Rectal smooth muscle tissue (tissue), 1 donor: ENCODE results near the gene EGR2.

Experiments
- H3K27ac ChIP-seq: one replicate; pipeline ENCODE4 v1.7.0; 2013; ENCODE audit warnings: low read depth, low read length, inconsistent platforms
- H3K27me3 ChIP-seq: one replicate; pipeline ENCODE4 v1.7.0; 2013; ENCODE audit warnings: low read length; ENCODE audit not compliant: control insufficient read depth, insufficient read depth
- H3K36me3 ChIP-seq: one replicate; pipeline ENCODE4 v1.7.0; 2013; ENCODE audit warnings: low read length; ENCODE audit not compliant: control insufficient read depth, insufficient read depth
- H3K4me1 ChIP-seq: one replicate; pipeline ENCODE4 v1.7.0; 2013; ENCODE audit warnings: low read length; ENCODE audit not compliant: control insufficient read depth, insufficient read depth
- H3K4me3 ChIP-seq: one replicate; pipeline ENCODE4 v1.7.0; 2013; ENCODE audit warnings: low read length
- H3K9ac ChIP-seq: one replicate; pipeline ENCODE4 v1.7.0; 2013; ENCODE audit warnings: low read length

EGR2 gene

DNA sequence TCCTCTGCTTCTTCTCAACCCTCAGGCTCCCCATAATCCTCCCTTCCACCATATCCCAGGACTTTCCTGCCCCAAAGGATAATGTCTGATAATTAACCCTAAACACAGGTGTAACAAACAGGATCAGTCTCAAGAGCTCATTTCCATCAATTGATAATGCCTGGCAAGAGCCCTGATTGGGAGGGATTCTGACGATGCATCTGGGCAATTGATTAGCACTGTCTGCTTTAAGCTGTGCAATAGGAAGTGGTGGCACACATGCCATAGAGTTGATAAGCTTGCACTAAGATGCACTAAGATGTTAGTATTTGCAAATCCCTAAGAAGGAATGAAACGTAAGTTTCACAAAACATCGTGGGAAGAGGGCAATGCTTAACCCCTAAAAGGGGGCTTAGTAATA is 27.4 kb upstream of the EGR2 start:
- no peaks in the 10 kb centered on the region for H3K4me1 ChIP-seq
- no peaks in the 10 kb centered on the region for H3K27me3 ChIP-seq
- no peak overlapping the region for H3K4me3 ChIP-seq
- H3K36me3 ChIP-seq: no peaks in the 10 kb centered on the region
- H3K9ac ChIP-seq: no peak overlapping the region
- no peak overlapping the region for H3K27ac ChIP-seq

DNA sequence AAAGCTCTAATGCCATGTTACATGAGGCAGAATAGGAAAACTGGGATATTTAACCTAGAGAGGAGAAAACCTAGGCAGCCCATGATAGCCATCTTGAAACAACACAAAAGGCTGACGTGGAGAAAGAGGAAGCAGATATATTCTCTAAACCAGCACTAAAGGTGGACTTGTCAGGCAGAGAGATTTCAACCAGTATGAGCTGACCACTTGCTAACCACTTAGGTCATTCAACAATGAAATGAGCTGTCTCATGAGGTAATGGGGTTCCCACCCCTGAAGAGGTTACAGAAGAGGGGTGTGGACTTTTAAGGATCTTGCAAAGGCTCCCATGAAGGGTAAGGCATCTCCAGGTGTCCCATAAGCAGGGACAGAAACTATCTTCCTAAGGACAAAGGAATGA is 26.8 kb upstream of the EGR2 start:
- Histone ChIP-seq H3K27ac (no peak overlapping the region), H3K36me3 (no peaks in the 10 kb centered on the region), H3K4me3 (no peak overlapping the region), H3K4me1 (no peaks in the 10 kb centered on the region), H3K9ac (no peak overlapping the region), H3K27me3 (no peaks in the 10 kb centered on the region)

DNA sequence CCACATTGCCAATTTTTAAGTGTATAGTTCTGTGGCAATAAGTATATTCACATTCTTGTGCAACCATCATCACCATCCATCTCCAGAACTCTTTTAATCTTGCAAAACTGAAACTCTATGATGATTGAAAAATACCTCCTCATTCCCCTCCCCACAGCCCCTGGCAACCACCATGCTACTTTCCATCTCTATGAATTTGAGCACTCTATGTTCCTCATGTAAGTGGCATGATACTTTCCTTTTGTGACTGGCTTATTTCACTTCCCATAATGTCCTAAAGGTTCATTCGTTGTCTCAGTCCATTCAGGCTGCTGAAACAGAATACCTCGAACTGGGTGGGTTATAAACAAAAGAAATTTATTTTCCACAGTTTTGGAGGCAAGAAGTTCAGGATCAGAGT is 23.4 kb upstream of the EGR2 start:
- H3K4me1 ChIP-seq: no peaks in the 10 kb centered on the region
- no peaks in the 10 kb centered on the region for H3K36me3 ChIP-seq
- H3K27ac ChIP-seq: no peak overlapping the region
- no peak overlapping the region for H3K9ac ChIP-seq
- no peak overlapping the region for H3K4me3 ChIP-seq
- H3K27me3 ChIP-seq: no peaks in the 10 kb centered on the region

DNA sequence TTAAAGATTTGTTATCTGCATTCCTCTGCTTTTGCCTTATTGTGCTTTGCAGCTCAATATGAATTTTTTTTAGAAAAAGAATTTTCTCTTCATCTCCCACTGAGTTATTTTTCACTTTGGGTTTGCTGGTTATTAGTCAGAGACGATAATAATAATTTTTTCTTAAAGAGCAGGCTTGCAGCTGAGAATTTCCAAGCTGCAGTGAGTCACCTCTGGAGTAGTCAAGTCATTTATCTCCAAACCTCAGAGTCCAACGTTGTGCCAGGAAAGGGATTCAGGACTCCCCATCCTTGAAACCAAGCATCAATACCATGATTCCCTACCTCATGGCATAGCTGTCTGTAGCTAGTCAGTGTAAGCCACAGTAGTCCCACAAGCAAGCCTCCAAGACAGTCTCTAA is 15.2 kb upstream of the EGR2 start:
- Histone ChIP-seq H3K4me3 (no peak overlapping the region), H3K4me1 (no peaks in the 10 kb centered on the region), H3K36me3 (no peaks in the 10 kb centered on the region), H3K27me3 (peaks cover 2% of the 10 kb centered on the region), H3K9ac (no peak overlapping the region), H3K27ac (no peak overlapping the region)

DNA sequence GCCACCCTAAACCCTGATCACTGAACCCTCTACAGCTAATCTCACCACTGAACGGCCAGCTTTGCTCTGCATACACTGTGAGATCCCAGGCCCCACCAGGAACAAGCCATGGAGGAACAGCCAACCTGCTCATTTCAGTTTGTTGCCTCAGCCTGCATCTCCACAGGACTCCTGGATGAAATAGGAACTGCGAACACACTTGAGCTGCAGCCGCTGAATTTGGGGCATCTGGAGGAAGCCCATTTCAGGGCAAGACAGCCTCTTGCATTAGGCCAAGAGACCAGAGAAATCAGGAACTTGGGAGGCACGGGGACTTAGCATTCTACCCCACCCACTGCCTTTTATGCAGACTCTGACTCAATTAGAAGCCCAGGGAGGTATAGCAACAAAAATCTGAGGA is 14.5 kb upstream of the EGR2 start:
- no peak overlapping the region for H3K27ac ChIP-seq
- H3K4me3 ChIP-seq: no peak overlapping the region
- H3K27me3 ChIP-seq: peaks cover 2% of the 10 kb centered on the region
- no peak overlapping the region for H3K9ac ChIP-seq
- H3K4me1 ChIP-seq: no peaks in the 10 kb centered on the region
- no peaks in the 10 kb centered on the region for H3K36me3 ChIP-seq

DNA sequence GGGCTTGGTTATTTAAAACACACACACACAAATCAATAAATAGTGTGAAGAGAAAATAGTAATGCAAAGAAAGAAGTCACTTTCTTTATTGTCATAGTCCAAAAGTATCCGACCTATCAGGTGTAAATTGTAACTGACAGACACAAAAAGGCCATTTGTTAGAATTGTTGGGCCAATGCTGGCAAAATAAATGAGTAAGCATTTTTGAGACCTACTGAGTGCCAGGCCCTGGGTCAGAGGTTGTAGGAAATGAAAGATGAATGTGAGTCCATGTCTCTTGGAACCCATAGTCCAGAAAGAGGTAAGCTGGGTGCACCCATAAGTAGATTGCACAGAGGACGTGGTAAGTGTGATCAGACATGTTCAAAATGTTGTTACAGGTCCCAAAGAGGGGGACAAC is 13.5 kb upstream of the EGR2 start:
- no peaks in the 10 kb centered on the region for H3K4me1 ChIP-seq
- no peak overlapping the region for H3K9ac ChIP-seq
- H3K27ac ChIP-seq: no peak overlapping the region
- peaks cover 2% of the 10 kb centered on the region for H3K27me3 ChIP-seq
- no peak overlapping the region for H3K4me3 ChIP-seq
- no peaks in the 10 kb centered on the region for H3K36me3 ChIP-seq

DNA sequence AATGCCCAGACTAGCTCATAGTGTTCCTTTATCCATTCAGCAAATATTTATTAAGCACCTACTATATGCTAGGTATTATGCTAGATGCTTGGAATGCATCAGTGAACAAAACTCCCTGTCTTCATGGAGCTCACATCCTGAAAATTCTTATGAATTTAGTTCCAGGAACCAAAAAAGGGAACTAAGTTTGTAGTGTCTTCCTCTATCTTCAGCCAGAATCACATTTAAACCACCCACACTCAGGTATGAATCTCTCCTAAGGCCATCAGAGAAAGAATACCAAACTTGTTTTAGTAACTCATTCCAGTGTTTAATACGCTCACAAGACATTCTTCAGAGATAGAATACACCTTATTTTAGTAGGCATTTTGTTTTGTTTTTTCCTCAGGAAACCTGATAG is 10.1 kb upstream of the EGR2 start:
- no peak overlapping the region for H3K27ac ChIP-seq
- H3K4me1 ChIP-seq: no peaks in the 10 kb centered on the region

DNA sequence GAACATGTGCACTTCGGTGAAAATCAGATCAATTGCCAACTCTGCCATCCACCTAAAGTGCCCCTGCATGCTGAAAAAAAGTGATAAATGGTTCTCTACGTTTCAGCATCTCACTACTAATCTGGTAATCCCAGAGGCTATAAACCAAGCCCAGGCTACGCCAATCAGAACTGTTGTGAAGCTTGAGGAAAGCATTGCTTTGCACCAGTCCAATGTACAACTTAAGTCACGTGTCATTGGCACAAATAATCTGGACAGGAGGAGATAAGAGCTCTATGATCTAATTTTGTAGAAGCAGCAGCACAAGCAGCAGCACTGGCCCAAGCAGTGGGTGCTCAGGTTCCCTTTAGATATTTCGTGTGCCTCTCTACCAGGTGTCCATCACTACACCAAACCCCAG is 4.4 kb upstream of the EGR2 start:
- no peak overlapping the region for H3K4me3 ChIP-seq
- peaks cover 4% of the 10 kb centered on the region for H3K4me1 ChIP-seq
- peaks cover 5% of the 10 kb centered on the region for H3K27me3 ChIP-seq
- no peak overlapping the region for H3K27ac ChIP-seq
- no peaks in the 10 kb centered on the region for H3K36me3 ChIP-seq
- H3K9ac ChIP-seq: no peak overlapping the region

More for the DNA sequence above, 10.1 kb upstream of the EGR2 start:
- no peaks in the 10 kb centered on the region for H3K36me3 ChIP-seq
- H3K4me3 ChIP-seq: no peak overlapping the region
- H3K27me3 ChIP-seq: peaks cover 2% of the 10 kb centered on the region
- H3K9ac ChIP-seq: no peak overlapping the region

DNA sequence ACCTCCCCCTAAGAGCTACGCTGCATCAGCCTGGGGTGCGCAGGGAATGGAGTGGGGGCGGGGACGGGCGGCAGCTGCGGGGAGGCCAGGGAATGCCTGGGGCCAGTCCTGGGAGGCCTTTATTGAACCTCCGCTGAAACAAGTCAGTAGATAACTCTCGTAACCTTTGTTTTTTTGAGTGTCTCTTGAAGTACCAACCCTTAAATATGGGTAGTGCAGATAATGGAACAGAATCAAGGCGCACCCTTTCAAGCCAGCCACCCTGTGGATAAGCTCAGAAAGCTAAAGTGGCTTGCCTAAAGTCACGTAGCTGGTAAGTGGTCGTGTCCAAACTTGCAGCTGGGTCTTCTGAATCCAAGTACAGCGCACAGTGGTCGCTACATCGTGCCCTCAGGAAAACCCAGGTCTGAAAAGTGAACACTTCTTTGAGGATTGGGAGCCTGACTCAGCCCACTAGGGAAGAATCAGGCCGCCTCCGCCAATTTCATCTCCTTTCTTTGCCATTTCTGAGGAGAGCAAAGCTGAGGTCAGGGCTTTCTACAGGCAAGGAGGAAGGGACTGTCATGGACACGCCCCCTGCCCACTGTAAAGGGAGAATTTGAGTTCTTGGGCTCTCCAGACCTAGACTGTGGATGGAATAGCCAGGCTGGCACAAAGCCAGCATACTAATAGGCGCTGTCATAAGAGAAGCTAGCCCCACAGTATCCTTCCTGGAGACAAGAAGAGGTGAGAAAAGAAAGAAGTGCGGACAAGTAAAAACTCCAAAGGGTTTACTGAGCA is 3.2 kb upstream of the EGR2 start:
- peaks cover 4% of the 10 kb centered on the region for H3K4me1 ChIP-seq
- no peak overlapping the region for H3K4me3 ChIP-seq
- H3K36me3 ChIP-seq: no peaks in the 10 kb centered on the region
- no peak overlapping the region for H3K27ac ChIP-seq
- peaks cover 14% of the 10 kb centered on the region for H3K27me3 ChIP-seq
- no peak overlapping the region for H3K9ac ChIP-seq

DNA sequence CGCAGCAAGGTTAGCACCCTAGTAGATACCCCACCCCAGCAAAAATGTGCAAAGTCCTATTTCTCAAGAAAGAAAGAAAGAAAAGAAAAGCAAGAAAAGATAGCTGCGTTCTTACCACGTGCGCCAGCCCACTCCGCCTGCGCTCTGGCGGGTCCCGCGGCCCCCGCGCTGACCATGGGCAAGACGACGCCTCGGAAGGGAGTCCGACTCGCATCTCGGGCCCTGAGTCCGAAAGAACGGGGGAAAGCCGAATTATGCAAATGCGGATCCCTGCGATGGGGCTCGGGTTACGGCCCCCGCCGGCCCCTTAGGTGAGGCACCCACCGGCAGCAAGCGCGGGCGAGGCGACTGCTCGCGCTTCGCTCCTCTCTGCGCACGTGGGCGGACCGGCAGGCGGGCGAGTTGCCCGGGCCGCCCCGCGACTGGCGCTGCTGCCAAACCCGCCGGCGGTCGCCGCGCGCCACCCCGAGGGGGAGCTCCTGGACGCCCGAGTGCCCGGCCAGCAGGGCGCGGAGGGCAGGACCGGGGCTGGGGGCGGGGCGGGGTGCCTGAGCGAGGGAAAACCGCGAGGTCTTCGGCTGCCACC is 2.4 kb upstream of the EGR2 start:
- Histone ChIP-seq H3K27me3 (peaks cover 19% of the 10 kb centered on the region), H3K36me3 (no peaks in the 10 kb centered on the region), H3K27ac (no peak overlapping the region), H3K4me1 (peaks cover 4% of the 10 kb centered on the region), H3K4me3 (peak overlapping the region; percentile 88), H3K9ac (no peak overlapping the region)

DNA sequence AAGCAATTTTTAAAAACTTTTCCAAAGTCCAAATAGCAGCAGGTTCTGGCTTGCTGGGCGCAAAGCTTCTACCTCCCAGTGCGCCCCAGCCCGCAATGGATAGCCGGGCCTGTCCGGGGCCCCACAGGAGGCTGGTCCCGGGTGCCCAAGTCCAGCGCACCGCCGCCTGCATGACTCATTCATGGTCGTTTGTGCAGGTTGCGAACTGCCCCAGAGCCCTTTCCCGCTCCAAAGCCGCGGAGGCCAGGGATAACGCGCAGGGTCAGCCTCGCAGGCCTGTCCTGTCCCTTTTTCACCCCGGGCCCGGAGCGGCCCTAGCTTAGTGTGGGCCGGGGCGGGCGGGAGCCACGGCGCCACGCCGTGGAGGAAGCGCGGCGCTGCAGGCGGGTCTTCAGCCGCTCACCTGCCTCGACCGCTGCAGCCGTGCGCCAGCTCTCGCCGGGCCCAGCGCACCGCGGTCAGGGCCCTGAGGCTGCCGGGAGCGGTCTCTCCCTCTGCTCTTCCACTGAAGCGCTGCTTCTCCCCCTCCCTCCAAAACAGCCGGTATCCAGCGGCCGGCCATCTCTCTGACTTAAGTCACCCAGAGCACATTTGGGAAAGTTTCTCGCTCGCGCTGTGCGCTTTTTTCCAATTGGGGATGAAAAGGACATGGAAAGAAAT is 1.7 kb upstream of the EGR2 start:
- H3K27me3 ChIP-seq: peaks cover 19% of the 10 kb centered on the region
- H3K4me1 ChIP-seq: peaks cover 4% of the 10 kb centered on the region
- H3K27ac ChIP-seq: no peak overlapping the region
- peak overlapping the region; percentile 88 for H3K4me3 ChIP-seq
- H3K9ac ChIP-seq: no peak overlapping the region
- H3K36me3 ChIP-seq: no peaks in the 10 kb centered on the region

DNA sequence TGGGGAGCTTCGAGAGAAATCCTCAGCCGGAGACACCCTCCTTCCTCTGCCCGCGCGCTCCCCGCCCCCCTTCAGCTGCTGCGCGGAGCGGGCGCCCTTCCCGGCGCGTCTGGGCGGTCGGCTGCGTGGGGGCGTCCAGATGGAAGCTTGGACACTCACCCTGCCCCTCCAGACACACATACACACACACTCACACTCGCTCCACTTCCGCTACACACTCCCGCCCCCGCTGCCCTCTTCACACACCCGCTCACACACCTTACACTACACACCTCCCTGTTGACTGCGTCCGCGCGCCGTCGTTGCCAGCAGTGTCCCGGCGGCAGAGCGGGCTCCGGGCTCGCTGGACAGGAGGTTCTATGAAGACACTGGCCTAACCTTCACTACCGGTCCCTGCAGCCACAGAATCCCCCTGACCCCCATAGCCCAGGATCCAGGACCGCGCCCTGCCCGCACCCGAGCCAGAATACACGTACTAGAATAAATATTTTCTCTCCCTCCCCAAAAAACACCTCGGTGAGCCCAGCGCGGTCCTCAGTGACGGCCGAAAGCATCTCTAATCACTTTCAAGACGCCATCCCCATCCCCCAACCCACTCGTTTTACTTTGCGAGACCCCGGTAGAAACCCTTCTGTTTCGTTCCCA is 1.1 kb upstream of the EGR2 start:
- Histone ChIP-seq H3K9ac (peak overlapping the region; percentile 60), H3K4me3 (peak overlapping the region; percentile 88), H3K27me3 (peaks cover 19% of the 10 kb centered on the region), H3K4me1 (peaks cover 4% of the 10 kb centered on the region), H3K36me3 (no peaks in the 10 kb centered on the region), H3K27ac (peak overlapping the region; percentile 73)
